HEK293 (cell line): ENCODE data around the gene ASCC2.

Experiments
- CTCF ChIA-PET: fragments of 350-600 bp; formaldehyde crosslinking; extraction: SDS; loops from one replicate; lab custom pipeline; 2021; ENCODE audit warnings: antibody characterized with exemption; lab: Yijun Ruan, JAX
- POLR2A ChIA-PET: fragments of 300-600 bp; formaldehyde crosslinking; extraction: SDS; loops from one replicate; lab custom pipeline; 2020; ENCODE audit warnings: antibody characterized with exemption, inconsistent platforms; lab: Yijun Ruan, JAX
- H3K27ac ChIP-seq: fragments of 200-500 bp; sonication (Bioruptor generic); 2 replicates; pipeline ENCODE4 v1.5.1; 2014; ENCODE audit warnings: low read depth, low read length, control low read depth, inconsistent platforms; ENCODE audit errors: extremely low read depth
- H3K36me3 ChIP-seq, 2 experiments: fragments of 200-500 bp in 1 of 2; sonication (Bioruptor generic) in 1 of 2; 1 replicate in 1 of 2; 2 replicates in 1 of 2; pipeline ENCODE4 v1.5.1; 2014 to 2017; ENCODE audit warnings: inconsistent platforms in 2 of 2, low read length in 2 of 2; ENCODE audit not compliant: control insufficient read depth in 2 of 2, insufficient read depth in 1 of 2
- H3K4me1 ChIP-seq: fragments of 200-500 bp; sonication (Bioruptor generic); 2 replicates; pipeline ENCODE4 v1.5.1; 2014; ENCODE audit warnings: mild to moderate bottlenecking, low read length, inconsistent platforms; ENCODE audit not compliant: control insufficient read depth, insufficient read depth
- H3K4me3 ChIP-seq: 2 replicates; pipeline ENCODE4 v1.5.1; 2011; ENCODE audit warnings: low read depth, mild to moderate bottlenecking, control low read depth, low read length, moderate library complexity
- H3K9me3 ChIP-seq: fragments of 200-500 bp; sonication (Bioruptor generic); 2 replicates; pipeline ENCODE4 v1.5.1; 2014; ENCODE audit warnings: low read depth, low read length, inconsistent platforms; ENCODE audit not compliant: control insufficient read depth, insufficient read depth
- OSR2 ChIP-seq: fragments of 450-650 bp; formaldehyde crosslinking; IDR thresholded peaks from 2 replicates; pipeline ENCODE4 v1.5.1; 2016; ENCODE audit warnings: missing biosample characterization, missing genetic modification characterization
- YY2 ChIP-seq: fragments of 450-650 bp; formaldehyde crosslinking; IDR thresholded peaks from 2 replicates; pipeline ENCODE4 v1.5.1; 2016; ENCODE audit warnings: missing biosample characterization, missing genetic modification characterization
- ZBTB20 ChIP-seq: fragments of 450-650 bp; formaldehyde crosslinking; IDR thresholded peaks from 2 replicates; pipeline ENCODE4 v1.5.1; 2016; ENCODE audit warnings: missing biosample characterization, missing genetic modification characterization
- ZBTB21 ChIP-seq: fragments of 450-650 bp; formaldehyde crosslinking; IDR thresholded peaks from 2 replicates; pipeline ENCODE4 v1.5.1; 2017; ENCODE audit warnings: missing biosample characterization, missing genetic modification characterization
- ZBTB48 ChIP-seq: fragments of 450-650 bp; formaldehyde crosslinking; IDR thresholded peaks from 2 replicates; pipeline ENCODE4 v1.5.1; 2016; ENCODE audit warnings: missing biosample characterization, missing genetic modification characterization
- ZFP41 ChIP-seq: fragments of 450-650 bp; formaldehyde crosslinking; IDR thresholded peaks from 2 replicates; pipeline ENCODE4 v1.5.1; 2016; ENCODE audit warnings: missing biosample characterization, missing genetic modification characterization, borderline replicate concordance
- ZNF146 ChIP-seq: fragments of 450-650 bp; formaldehyde crosslinking; IDR thresholded peaks from 2 replicates; pipeline ENCODE4 v1.5.1; 2016; ENCODE audit warnings: missing biosample characterization, missing genetic modification characterization
- ZNF155 ChIP-seq: fragments of 450-650 bp; formaldehyde crosslinking; IDR thresholded peaks from 2 replicates; pipeline ENCODE4 v1.5.1; 2016; ENCODE audit warnings: missing biosample characterization, missing genetic modification characterization
- ZNF302 ChIP-seq: fragments of 450-650 bp; formaldehyde crosslinking; IDR thresholded peaks from 2 replicates; pipeline ENCODE4 v1.5.1; 2016; ENCODE audit warnings: missing biosample characterization, missing genetic modification characterization, low read depth
- ZNF37A ChIP-seq: fragments of 450-650 bp; IDR thresholded peaks from 2 replicates; pipeline ENCODE4 v1.5.1; 2018; ENCODE audit warnings: missing biosample characterization, missing genetic modification characterization
- ZNF404 ChIP-seq: fragments of 450-650 bp; formaldehyde crosslinking; IDR thresholded peaks from 2 replicates; pipeline ENCODE4 v1.5.1; 2017; ENCODE audit warnings: missing biosample characterization, missing genetic modification characterization
- ZNF433 ChIP-seq: fragments of 450-650 bp; formaldehyde crosslinking; IDR thresholded peaks from 2 replicates; pipeline ENCODE4 v1.5.1; 2016; ENCODE audit warnings: missing biosample characterization, missing genetic modification characterization, low read depth
- ZNF514 ChIP-seq: fragments of 450-650 bp; formaldehyde crosslinking; IDR thresholded peaks from 2 replicates; pipeline ENCODE4 v1.5.1; 2016; ENCODE audit warnings: missing biosample characterization, missing genetic modification characterization
- ZNF561 ChIP-seq: fragments of 450-650 bp; IDR thresholded peaks from 2 replicates; pipeline ENCODE4 v1.5.1; 2018; ENCODE audit warnings: missing biosample characterization, missing genetic modification characterization, borderline replicate concordance
- ZNF571 ChIP-seq: fragments of 450-650 bp; formaldehyde crosslinking; IDR thresholded peaks from 2 replicates; pipeline ENCODE4 v1.5.0; 2017; ENCODE audit warnings: missing biosample characterization, missing genetic modification characterization
- ZNF600 ChIP-seq: fragments of 450-650 bp; formaldehyde crosslinking; IDR thresholded peaks from 2 replicates; pipeline ENCODE4 v1.5.1; 2016; ENCODE audit warnings: missing biosample characterization, missing genetic modification characterization
- ZNF621 ChIP-seq: fragments of 450-650 bp; formaldehyde crosslinking; IDR thresholded peaks from 2 replicates; pipeline ENCODE4 v1.5.1; 2017; ENCODE audit warnings: missing biosample characterization, missing genetic modification characterization
- ZNF747 ChIP-seq: fragments of 450-650 bp; formaldehyde crosslinking; IDR thresholded peaks from 2 replicates; pipeline ENCODE4 v1.5.1; 2016; ENCODE audit warnings: missing biosample characterization, missing genetic modification characterization
- ZNF792 ChIP-seq: fragments of 450-650 bp; formaldehyde crosslinking; IDR thresholded peaks from 2 replicates; pipeline ENCODE4 v1.5.1; 2016; ENCODE audit warnings: missing biosample characterization, missing genetic modification characterization
- ZSCAN5A ChIP-seq: fragments of 450-650 bp; formaldehyde crosslinking; IDR thresholded peaks from 2 replicates; pipeline ENCODE4 v1.5.1; 2016; ENCODE audit warnings: missing biosample characterization, missing genetic modification characterization
- TF ChIP-seq, protein P1 (sequence below): fragments of 450-650 bp; formaldehyde crosslinking; IDR thresholded peaks from 2 replicates; pipeline ENCODE4 v1.5.1; 2016; ENCODE audit warnings: missing biosample characterization, missing genetic modification characterization
- TF ChIP-seq, protein P2 (sequence below): fragments of 450-650 bp; formaldehyde crosslinking; conservative IDR thresholded peaks from 2 replicates; pipeline ENCODE4 v1.5.1; 2016; ENCODE audit warnings: low read depth, missing biosample characterization, missing genetic modification characterization
- TF ChIP-seq, protein P3 (sequence below): fragments of 450-650 bp; formaldehyde crosslinking; IDR thresholded peaks from 2 replicates; pipeline ENCODE4 v1.5.1; 2016; ENCODE audit warnings: missing biosample characterization, missing genetic modification characterization

Gene ASCC2

GRCh38 chr22:29816539-29816938, 21.5 kb downstream of the ASCC2 start:
- TF ChIP-seq ZNF571 (tag by site-specific recombination) = no peak
- TF ChIP-seq ZNF433 (tag by site-specific recombination) = no peak
- no peak for TF ChIP-seq ZBTB21
- no peak for TF ChIP-seq ZNF302 (tag by site-specific recombination)
- TF ChIP-seq ZNF514 (tag by site-specific recombination) = no peak
- TF ChIP-seq, protein P1, sequence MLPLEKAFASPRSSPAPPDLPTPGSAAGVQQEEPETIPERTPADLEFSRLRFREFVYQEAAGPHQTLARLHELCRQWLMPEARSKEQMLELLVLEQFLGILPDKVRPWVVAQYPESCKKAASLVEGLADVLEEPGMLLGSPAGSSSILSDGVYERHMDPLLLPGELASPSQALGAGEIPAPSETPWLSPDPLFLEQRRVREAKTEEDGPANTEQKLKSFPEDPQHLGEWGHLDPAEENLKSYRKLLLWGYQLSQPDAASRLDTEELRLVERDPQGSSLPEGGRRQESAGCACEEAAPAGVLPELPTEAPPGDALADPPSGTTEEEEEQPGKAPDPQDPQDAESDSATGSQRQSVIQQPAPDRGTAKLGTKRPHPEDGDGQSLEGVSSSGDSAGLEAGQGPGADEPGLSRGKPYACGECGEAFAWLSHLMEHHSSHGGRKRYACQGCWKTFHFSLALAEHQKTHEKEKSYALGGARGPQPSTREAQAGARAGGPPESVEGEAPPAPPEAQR (tag by site-specific recombination) = no peak
- TF ChIP-seq ZNF37A (tag by site-specific recombination) = no peak
- TF ChIP-seq, protein P2, sequence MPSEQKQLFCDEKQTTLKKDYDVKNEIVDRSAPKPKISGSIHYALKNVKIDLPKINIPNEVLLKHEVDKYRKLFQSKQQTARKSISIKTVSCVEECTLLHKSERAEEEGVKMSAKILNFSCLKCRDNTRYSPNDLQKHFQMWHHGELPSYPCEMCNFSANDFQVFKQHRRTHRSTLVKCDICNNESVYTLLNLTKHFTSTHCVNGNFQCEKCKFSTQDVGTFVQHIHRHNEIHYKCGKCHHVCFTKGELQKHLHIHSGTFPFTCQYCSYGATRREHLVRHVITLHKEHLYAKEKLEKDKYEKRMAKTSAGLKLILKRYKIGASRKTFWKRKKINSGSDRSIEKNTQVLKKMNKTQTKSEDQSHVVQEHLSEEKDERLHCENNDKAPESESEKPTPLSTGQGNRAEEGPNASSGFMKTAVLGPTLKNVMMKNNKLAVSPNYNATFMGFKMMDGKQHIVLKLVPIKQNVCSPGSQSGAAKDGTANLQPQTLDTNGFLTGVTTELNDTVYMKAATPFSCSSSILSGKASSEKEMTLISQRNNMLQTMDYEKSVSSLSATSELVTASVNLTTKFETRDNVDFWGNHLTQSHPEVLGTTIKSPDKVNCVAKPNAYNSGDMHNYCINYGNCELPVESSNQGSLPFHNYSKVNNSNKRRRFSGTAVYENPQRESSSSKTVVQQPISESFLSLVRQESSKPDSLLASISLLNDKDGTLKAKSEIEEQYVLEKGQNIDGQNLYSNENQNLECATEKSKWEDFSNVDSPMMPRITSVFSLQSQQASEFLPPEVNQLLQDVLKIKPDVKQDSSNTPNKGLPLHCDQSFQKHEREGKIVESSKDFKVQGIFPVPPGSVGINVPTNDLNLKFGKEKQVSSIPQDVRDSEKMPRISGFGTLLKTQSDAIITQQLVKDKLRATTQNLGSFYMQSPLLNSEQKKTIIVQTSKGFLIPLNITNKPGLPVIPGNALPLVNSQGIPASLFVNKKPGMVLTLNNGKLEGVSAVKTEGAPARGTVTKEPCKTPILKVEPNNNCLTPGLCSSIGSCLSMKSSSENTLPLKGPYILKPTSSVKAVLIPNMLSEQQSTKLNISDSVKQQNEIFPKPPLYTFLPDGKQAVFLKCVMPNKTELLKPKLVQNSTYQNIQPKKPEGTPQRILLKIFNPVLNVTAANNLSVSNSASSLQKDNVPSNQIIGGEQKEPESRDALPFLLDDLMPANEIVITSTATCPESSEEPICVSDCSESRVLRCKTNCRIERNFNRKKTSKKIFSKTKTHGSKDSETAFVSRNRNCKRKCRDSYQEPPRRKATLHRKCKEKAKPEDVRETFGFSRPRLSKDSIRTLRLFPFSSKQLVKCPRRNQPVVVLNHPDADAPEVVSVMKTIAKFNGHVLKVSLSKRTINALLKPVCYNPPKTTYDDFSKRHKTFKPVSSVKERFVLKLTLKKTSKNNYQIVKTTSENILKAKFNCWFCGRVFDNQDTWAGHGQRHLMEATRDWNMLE (tag by site-specific recombination) = no peak
- H3K4me3 ChIP-seq = no peak overlapping the region
- POLR2A ChIA-PET = interaction anchor here (0.6 kb wide), 1 partner anchor 226 kb away, joined by 4 read pairs; no protein-coding TSS in a partner anchor
- peaks cover 30 to 95% of the 10 kb centered on the region in 2 experiments; a peak in 2 of 3 replicates for H3K36me3 ChIP-seq
- no peak overlapping the region for H3K27ac ChIP-seq
- CTCF ChIA-PET = interaction anchor here (0.8 to 4.4 kb wide), 3 partner anchors 181 to 191 kb away, joined by 5 to 19 read pairs (median 5); no protein-coding TSS in a partner anchor
- H3K4me1 ChIP-seq = no peaks in the 10 kb centered on the region
- no peaks in the 10 kb centered on the region for H3K9me3 ChIP-seq

- ChIA-PET POLR2A (interaction anchor here (0.6 kb wide), 1 partner anchor 226 kb away, joined by 4 read pairs; no protein-coding TSS in a partner anchor), CTCF (interaction anchor here (0.6 to 4.4 kb wide), 4 partner anchors 12 to 292 kb away, joined by 4 to 19 read pairs (median 5); no protein-coding TSS in a partner anchor)
- no peak overlapping the region for H3K4me3 ChIP-seq
- H3K4me1 ChIP-seq = no peaks in the 10 kb centered on the region
- H3K27ac ChIP-seq = no peak overlapping the region
- peaks cover 32 to 95% of the 10 kb centered on the region in 2 experiments; a peak in 2 of 3 replicates for H3K36me3 ChIP-seq
- TF ChIP-seq ZNF600 (tag by site-specific recombination) (no peak), OSR2 (no peak), ZNF561 (tag by site-specific recombination) (no peak), ZSCAN5A (tag by site-specific recombination) (no peak), ZNF155 (tag by site-specific recombination) (no peak), ZNF404 (no peak), ZFP41 (tag by site-specific recombination) (no peak), ZNF747 (tag by site-specific recombination) (no peak), ZBTB20 (no peak), ZBTB48 (no peak), ZNF621 (tag by site-specific recombination) (no peak), YY2 (no peak), ZNF146 (tag by site-specific recombination) (no peak), ZNF792 (no peak), ZNF514 (tag by site-specific recombination) (no peak)
- TF ChIP-seq, protein P3, sequence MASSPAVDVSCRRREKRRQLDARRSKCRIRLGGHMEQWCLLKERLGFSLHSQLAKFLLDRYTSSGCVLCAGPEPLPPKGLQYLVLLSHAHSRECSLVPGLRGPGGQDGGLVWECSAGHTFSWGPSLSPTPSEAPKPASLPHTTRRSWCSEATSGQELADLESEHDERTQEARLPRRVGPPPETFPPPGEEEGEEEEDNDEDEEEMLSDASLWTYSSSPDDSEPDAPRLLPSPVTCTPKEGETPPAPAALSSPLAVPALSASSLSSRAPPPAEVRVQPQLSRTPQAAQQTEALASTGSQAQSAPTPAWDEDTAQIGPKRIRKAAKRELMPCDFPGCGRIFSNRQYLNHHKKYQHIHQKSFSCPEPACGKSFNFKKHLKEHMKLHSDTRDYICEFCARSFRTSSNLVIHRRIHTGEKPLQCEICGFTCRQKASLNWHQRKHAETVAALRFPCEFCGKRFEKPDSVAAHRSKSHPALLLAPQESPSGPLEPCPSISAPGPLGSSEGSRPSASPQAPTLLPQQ = no peak
- H3K9me3 ChIP-seq = no peaks in the 10 kb centered on the region
These were observed 21.9 kb downstream of the ASCC2 start for GRCh38 chr22:29816128-29816527.
